AG08395 (cell line): Measurements from ENCODE around the gene LIN7C.

Experiments
- DNase-seq: peaks from one replicate; pipeline ENCODE4 v3.0.0; 2012; ENCODE audit warnings: mixed read lengths, low spot score

LIN7C gene

DNA sequence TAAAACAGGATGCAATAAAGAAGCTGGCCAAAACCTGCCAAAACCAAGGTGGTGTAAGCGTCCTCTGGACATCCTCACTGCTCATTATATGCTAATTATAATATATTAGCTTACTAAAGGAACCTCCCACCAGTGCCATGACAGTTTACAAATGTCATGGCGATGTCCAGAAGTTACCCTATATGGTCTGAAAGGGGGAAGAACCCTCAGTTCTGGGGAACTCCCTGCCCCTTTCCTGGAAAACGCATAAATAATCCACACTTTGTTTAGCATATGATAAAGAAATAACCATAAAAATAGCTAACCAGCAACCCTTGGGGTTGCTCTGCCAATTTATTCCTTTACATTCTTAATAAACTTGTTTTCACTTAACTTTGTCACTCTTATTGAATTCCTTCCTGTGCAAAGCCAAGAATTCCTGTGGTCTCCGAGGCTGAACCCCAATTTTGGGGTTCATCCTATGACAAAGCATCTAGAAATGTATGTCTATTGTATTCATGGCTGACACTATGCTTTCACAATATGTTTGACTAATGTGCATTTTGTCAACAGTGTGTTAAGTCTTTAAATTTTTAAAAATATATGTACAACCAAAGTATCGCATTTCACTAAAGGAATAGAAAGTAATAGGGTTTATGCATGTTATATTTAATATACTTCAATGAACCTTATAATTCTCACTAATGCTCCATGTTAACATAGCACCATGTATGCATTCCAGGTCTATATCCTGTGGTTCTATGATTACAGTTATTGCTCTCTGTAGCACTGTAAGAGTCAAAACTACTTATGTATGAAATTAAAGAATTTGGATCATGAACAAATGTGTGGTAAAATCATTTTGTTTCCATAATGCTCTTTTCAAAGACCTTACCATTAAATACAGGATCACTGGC is 59.0 kb downstream of the LIN7C start:
- DNase-seq: peak; percentile 25

DNA sequence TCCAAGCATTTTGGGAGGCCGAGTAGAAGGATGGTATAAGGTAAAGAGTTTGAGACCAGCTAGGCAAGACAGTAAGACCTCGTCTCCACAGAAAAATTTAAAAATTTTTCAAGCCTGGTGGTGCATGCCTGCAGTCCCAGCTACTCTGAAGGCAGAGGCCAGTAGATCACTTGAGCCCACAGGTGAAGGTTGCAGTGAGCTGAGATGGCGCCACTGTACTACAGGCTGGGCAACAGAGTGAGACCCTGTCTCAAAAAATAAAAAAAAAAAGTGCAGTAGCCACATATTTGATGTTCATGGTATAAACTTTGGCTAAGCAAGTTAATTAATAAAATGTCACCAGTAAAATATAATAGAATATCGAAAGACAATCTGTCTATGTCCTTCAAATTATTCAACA is 60.9 kb downstream of the LIN7C start:
- no peak for DNase-seq

DNA sequence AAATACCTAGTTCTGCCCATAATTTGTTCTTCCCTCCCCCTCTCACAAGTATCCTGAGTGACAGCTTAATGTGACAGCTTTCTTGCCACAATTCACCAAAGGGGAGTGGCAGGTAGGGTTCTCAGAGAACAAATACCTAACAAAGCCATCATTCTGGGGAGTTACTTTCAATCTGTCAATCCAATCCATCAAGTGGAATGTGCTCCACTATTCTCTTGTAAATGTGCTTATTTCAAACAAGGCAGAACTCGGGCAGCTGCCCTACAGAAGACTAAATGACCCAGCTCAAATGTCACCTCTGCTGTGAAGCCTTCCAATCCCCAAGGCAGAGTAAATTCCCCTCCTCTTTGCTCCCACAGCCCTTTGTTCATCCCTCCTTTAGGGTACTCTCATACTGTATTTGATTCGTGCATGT is 61.8 kb downstream of the LIN7C start:
- DNase-seq: no peak
